SH-SY5Y (cell line): ENCODE measurements around the gene PNPLA3.

ENCODE experiments used
- GATA2 ChIP-seq: IDR thresholded peaks from 2 replicates; pipeline ENCODE4 v1.6.1; 2011; ENCODE audit warnings: mild to moderate bottlenecking, low read depth, low read length
- GATA3 ChIP-seq: IDR thresholded peaks from 2 replicates; pipeline ENCODE4 v1.6.1; 2011; ENCODE audit warnings: low read depth, mild to moderate bottlenecking, low read length, moderate library complexity

DNA sequence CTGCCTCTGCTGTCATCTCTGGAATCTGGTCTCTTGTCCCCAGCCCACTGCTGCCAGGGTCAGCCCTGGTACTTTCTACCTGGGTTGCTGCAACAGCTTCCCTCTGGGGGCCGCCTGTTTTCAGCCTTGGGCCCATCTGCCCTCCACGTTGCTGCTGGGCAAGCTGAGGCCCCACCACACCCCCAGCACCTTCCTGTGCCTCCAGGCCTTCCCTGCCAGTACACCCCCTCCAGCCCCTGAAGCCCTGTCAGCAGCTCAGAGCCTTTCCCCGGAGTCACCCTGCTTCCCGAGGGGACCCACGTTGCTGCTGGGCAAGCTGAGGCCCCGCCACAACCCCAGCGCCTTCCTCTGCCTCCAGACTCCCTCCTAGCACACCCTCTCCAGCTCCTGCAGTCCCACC, 28.4 kb downstream of the PNPLA3 start:
- TF ChIP-seq GATA2: no peak
- TF ChIP-seq GATA3: no peak
